Tongue (tissue), 2 donors: ENCODE measurements around the gene C9orf153. TPM values are rescaled to one million over a fixed set of nuclear protein-coding genes. Genes with fewer than 3 reads are reported as not detected.
"Not testable (repeated sequence)": the region's sequence is repeated elsewhere in the genome, so short reads cannot be mapped to it uniquely, and the experiment has no call there.

Source experiments
- DNase-seq: peaks from one replicate; pipeline ENCODE4 v3.0.0-alpha.2; 2015
- total RNA-seq: library from RNA; depleted of rRNA; stranded (reverse); fragments of >200 nt; gene quantifications from one replicate; pipeline ENCODE4 v1.2.3, GENCODE V29; 2014

C9orf153 gene
- total RNA-seq, 1 donor from 2014 or later = not detected

DNA sequence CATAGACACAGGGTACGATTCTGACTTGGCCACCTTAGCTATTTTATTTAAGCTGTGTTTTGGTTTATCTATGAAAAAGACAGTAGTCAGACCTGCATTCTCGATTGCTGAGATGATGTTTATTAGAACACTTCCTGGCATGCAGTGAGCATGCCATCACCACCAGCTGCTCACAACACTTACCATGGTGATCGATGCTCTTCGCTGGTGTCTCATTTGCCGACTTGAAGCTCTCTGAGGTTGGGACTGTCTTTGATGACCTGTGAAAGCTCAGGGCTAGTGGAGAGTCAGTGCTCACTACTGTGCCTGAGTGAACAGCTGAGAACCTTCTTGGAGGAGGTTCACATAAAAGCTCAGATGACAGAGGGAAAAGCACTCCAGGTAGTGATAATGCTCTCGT, 4.4 kb upstream of the C9orf153 start:
- DNase-seq = no peak

DNA sequence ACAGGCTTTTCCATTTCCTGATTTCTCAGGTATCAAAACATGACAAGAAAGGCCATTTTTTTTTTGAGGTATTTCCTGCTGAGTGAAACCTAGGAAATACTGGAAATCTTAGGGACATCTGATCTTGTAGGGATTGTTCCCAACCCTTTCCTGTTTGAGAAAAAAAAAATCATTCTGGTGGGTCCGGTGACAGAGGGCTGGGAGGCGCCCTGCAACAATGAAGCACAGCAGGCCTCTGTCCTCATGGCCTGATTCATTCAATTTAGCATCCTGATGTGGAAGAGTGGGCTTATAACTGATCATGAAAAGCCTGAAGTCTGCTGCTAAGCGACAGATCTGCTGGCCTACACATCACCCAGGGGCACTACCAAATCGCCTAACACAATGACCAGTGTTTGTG, 3.0 kb upstream of the C9orf153 start:
- DNase-seq = no peak

DNA sequence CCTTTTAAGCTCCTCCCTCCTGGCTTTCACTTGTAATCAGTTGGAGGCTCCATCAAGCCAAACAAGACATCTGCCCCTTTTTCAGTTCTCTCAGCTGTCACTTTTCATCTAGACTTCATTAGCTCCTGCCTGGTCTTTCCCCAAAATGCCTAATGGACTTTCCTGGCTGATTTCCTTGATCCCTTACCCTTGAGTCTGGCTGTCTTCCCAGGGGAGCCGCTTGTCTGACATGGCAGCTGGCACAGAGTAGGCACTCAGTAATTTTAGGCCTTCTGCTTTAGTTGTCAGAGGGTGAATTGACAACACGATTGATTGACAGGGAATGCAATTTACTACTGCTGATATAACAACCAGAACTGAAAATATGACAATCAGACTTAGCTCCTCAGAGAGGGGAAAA, 2.1 kb downstream of the C9orf153 start:
- DNase-seq = no peak

DNA sequence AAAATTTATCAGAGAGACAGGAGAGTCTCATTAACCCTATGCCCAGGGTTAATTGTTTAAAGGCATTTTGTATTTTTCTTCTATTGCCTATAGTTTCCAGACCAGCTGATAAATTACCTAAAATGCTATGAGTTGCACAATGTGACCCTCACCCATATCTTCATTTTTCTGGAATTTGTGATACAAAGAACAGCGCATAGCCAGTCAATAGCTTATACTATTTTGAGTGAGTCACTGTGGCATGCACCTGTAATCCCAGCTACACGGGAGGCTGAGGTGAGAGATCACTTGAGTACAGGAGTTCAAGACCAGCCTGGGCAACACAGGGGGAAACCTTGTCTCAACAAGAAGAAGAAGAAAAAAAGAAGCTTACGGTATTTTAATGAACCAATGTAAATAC, 2.8 kb downstream of the C9orf153 start:
- DNase-seq = no peak

DNA sequence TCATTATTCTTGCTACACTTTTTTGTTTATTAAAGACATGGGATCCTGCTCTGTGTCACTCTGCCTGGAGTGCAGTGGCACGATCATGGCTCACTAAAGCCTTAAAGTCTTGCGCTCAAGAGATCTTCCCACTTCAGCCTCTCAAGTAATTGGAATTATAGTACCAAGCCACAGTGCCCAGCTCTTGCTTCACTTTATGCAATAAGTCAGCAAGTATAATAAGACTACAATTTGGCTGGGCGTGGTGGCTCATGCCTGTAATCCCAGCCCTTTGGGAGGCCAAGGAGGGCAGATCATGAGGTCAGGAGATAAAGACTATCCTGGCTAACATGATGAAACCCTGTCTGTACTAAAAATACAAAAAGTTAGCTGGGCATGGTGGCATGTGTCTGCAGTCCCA, 5.9 kb downstream of the C9orf153 start:
- no peak for DNase-seq

DNA sequence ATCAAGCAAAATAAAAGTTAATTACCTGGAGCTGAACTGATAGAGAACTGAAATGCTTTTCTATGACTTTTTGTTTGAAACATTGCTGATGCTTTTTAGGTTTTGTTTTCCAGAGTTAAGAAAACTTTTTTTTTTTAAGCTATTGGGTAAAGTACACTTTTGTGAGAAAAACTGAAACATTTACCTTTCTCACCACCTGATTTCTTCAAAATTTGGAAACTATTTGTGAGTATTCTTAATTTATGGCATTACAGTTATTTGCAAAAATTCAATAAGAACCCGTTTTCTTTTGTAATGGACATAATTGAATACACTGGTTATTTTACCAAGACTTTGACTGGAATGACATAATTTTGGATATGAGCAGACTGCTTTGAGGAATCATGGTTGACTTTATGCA, 6.6 kb downstream of the C9orf153 start:
- no peak for DNase-seq

DNA sequence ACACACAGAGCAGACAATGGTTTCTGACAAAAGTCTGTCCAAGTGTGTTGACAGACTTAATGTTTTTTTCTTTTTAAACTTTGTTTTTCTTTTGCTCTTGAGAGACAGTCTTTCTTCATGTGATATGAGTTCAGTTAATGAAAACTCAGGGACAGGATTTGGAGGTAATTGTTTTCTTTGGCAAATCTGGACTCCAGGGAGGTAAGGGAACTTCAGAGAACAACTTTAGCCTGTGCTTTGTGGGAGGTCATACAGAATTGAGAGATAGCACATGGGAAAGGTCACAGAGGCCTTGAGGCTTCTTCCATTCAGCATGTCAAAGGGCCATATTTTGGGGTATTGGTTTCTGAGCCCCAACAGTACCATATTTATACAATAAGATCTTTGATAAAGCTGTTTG, 9.3 kb downstream of the C9orf153 start:
- no peak for DNase-seq

DNA sequence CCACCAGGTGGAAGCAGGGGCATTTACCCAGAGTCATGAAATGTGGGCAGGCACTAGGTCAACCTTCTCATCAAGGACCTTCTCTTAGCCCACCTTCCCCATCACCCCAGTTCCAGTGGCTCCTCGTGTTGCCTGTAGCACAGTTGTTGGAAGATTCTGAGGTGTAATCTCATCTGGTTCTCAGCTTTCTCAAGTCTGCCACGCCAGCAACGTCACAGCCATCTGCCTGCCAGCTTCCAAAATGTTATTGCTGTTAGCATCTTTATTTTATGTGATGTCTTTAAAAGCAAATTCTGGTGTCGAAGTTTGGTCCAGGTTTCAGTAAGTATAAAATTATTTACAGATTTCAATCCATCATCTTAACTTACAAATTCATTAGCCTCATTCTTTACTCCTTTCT, 10.7 kb downstream of the C9orf153 start:
- DNase-seq = no peak

DNA sequence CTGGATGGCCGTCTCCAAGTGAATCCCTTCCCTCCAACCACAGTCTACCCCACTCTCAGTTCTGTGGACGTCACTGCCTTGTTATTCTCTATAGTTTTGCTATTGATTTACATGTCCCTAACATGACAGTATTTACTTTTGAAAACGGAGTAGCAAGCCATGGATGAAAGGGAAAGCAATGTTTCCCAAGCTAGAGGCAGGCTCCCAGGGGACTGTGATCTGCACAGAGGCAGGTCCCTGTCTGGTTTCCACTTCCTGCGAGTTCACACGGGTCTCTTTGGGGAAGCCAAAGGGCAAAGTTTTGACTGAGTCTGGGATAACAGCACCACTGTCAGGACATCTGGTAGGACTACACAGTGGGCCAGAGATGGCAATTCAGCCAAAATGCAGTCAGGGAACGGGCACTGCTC, 12.7 kb downstream of the C9orf153 start:
- DNase-seq = no peak

DNA sequence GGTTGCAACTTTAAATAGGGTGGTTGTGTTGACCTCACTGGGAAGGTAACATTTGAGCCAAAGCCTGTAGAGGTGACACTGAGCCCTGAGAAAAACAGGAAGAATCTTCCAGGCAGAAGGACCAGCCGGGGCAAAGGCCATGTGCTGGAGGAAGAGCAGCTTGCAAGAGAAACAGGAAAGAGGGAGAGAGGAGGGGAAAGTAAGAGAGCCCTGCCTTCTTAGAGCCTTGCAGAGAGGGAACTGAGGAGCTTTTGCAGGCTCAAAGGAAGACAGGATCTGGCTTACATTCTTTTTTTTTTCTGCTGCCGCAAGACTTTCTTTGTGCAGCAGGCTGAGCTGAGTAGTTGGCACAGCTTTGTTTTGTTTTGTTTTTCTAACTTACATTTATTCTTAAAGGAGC, 17.4 kb downstream of the C9orf153 start:
- DNase-seq = peak; percentile 13

DNA sequence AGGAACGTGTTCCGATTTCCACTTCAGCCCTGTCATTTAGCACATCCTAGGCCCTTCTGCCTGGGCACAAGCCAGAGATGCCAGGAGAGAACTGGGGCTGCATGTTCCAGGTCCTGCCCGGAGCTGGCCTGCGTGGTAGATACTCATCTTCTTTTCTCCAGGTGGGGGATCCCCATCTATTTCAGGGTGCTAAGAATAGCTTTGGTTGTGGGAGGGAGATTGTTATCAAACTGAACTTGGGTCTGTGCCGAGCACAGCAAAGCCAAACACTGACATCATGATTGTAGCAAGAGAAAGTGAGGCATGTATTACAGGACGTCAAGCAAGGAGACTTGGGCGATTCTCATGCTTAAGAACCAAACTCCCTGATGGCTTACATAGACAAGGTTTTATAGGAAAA, 18.2 kb downstream of the C9orf153 start:
- DNase-seq = no peak

DNA sequence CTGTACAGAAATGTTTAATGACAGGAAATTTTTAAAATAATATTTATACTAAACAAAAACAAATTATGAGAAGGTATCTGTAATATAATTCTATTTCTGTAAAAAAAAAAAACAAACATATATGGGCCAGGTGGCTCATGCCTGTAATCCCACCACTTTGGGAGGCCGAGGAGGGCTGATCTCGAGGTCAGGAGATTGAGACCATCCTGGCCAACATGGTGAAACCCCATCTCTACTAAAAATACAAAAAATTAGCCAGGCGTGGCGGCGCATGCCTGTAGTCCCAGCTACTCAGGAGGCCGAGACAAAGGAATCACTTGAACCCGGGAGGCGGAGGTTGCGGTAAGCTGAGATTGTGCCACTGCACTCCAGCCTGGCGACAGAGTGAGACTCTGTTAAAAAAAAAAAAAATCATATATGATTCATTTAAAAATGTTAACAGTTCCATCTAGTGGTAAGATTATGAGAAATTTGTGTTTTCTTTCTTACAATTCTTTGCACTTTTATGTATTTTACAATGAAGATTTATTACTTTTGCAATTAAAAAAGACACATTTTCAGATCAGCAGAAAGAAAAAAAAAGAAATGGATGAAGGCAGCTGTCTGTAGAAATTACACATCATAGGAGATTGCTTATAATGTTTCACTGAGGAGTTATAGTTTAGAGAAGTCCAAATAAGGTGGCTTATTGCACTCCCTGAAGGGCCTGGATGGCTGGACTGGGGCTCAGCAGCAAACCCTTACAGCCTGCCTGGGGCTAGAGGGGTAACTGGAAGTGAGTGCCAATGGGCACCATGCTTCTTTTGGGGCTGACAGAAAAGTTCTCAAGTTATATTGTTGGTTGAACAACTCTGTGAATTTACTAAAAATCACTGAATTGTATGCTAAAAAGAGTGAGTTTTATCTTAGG, 20.3 kb downstream of the C9orf153 start:
- no peak for DNase-seq

DNA sequence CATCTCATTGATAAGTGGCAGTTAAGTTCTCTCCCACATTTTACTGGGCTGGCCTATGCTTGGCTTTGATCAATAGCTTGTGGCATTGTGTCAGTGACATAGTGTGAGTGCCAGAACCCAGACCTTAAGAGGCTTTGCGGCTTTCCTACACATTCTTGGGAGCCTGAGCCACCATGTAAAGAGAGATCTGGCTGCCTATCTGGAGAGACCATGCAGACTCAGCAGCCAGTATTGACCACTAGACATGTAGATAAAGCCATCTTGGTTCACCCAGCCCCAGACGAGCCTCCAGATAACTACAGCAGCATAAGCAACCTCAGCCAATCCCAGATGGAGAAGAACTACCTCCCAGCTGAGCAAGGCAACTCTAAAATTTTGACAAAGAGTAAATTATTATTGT, 28.6 kb downstream of the C9orf153 start:
- DNase-seq = no peak

DNA sequence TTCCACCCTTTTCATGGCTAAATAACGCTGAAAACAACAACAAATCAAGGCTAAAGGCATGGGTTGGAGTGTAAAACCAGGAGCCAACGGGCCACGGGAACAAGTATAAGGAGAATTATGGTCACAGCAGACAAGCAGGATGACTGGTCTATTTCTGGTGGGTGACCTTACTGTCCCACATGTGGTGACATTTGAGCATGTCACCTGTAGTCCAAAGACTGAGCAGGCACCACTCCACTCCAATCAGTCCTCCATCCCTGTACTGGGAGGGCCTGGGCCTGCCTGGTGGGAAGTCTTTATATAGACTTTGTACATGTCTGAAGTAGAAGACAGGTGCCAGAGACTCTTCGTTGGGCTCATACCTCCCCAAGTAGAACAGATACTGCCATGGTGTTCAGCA, 36.8 kb downstream of the C9orf153 start:
- no peak for DNase-seq

DNA sequence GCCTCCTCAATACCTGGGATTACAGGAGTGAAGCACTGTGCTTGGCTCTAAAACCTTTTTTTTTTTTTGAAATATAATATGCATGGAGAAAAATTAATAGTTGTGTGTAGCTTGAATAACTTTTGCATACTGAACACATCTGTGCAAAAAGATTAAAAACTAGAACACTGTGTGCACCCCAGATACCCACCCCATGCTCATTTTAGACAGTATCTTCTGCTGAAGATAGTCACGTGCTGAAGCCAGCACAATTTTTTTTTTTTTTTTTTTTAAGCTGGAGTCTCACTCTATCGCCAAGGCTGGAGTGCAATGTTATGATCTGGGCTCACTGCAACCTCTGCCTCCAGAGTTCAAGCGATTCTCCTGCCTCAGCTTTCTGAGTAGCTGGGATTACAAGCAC, 39.9 kb downstream of the C9orf153 start:
- no peak for DNase-seq

DNA sequence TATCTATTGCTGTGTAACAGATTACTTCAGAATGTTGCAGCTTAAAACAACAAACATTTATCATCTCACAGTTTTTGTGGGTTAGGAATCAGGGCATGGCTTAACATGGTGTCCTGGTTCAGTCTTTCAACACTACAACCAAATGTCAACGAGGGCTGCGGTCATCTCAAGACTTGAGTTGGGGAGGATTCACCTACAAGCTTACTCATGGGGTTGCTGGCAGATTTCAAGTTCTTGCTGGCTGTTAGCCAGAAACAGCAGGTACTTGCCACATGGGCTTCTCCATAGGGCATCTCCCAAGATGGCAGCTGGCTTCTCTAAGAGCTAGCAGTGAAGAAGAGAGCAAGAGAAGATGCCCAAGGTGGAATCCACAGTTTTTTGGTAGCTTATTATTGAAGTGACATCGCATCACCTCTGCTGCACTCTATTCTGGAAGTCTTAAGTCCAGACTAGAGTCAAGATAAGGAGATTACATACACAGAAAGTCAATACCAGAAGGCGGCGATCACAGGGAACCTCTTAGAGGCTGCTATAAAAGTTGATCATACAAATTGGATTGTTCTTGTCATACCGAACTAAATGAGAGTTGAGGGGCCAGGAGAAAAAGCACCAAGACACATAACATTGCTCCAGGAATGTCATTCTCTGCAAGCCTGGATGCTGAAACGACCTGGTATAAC, 42.2 kb downstream of the C9orf153 start:
- no peak for DNase-seq

DNA sequence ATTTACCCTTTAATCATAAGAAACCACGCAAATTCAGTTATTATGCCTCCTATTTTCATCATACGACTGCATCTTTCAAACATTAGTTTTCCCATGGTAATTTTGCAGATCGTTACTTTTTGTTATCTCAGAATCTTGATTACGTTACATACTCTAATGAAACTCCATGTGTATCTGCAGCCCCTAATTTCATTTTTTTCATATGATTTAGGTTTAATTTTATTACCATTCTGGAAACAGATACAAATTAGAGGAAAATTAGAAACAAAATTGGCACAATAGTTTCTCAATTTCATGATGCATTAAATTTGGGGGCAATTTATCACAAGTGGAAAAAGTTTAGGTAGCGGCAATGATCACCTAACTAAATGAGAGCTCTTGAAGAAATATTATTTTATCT, 52.3 kb downstream of the C9orf153 start:
- no peak for DNase-seq

DNA sequence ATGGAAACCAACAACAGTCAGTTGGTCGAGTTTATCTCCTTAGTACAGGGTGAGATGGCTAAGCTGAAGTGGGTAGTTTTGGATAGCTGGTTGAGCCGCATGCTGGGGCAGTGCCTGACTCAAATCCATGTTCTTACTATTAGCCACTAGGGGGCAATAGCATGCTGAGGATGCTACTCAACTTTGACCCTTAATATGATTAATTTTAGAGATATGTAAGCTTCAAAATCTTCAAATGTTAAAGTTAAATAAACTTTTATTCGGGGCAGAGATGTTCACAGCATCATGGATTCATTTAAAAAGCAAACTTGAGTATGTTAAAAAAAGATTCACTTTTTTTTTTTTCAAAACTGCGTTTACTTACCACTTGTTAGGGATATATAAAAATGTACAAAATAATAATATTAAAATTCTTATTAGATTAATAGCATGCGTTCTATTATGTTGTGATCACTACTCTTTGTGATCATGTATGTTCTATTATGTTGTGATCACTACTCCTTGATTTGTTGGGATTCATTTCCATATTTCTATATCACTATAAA, 57.0 kb downstream of the C9orf153 start:
- peak; percentile 46 for DNase-seq

DNA sequence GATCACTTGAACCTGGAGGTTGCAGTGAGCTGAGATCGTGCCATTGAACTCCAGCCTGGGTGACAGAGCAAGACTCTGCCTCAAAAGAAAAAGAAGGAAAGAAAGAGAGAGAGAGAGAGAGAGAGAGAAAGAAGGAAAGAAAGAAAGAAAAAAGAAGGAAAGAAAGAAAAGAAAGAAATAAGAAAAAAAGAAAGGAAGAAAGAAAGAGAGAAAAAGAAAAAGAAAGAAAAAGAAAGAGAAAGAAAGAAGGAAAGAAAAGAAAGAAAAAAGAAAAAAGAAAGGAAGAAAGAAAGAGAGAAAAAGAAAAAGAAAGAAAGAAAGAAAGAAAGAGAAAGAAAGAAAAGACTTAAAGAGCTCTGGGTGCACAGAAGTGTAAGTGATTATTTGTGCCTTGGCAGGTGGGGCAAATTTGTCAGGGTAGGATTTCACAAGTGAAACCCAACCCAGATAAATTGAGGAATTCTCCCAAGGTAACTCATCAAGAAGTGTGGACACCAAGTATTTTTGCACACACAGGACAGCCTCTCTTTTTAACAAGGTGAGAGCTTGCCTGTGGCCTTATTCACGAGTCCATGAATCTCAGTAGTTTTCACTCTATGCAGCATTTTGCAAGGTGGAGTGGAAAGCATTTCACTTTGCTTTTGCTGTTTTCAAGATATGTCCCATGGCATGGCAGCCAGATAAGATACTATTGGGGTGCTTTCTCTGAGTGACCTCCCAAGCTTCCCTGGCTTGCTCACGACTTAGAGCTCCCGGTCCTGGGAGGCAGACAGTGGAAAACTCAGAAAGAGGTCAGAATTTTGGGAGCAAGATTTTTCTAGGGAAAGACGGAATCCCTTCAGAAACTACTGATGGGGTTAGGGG, 57.8 kb downstream of the C9orf153 start:
- no peak for DNase-seq

DNA sequence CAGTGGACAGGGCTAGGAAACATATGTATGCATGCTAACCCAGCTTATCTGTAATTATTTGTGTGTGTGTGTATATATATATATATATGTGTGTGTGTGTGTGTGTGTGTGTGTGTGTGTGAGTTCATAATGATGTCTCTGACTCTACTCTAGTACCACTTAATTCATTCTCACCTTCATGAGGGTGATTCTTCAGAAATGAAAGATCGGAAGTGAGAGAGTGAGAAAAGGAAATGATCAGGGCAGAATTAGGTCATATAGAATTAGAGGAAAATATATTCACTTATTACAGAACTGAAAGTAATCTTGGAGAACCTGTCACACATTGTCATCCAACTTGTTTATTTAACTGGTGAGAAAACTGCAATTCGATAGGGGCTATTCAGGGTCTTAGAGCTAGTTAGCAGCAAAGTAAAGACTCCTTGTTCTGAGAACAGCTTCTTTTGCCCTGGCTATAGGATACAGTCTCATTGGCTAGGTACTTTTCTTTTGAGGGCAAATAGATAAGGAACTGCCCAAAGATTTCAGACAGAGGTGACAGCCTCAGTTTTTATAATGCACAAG, 58.8 kb downstream of the C9orf153 start:
- no peak for DNase-seq

DNA sequence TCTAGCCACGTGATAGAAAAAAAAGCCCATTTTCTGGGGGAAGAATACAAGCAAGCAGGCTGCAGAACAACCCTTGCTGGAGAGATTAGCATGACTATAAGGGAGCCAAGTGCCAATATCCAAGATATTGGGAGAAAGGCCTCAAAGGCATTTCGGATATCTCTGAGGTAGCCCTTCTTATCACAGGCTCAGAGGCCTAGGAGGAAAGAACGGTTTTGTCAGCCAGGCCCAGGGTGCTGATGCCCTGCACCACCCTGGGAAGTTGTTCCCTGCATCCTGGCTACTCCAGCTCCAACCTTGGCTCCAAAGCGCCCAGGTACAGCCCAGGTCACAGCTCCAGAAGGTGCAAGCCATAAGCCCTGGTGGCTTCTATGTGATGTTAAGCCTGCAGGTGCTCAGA, 66.4 kb downstream of the C9orf153 start:
- DNase-seq = no peak

DNA sequence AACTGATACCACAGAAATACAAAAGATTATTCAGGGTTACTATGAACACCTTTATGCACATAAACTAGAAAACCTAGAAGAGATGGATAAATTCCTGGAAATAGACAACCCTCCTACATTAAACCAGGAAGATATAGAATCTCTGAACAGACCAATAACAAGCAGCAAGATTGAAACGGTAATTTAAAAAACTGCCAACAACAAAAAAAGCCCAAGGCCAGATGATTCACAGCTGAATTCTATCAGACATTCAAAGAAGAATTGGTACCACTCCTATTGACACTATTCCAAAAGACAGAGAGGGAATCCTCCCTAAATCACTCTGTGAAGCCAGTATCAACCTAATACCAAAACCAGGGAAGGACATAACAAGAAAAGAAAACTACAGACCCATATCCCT, 68.8 kb downstream of the C9orf153 start:
- DNase-seq = not testable (repeated sequence)
